GM19023 (cell line): ENCODE measurements around the gene APBB2.
"Not testable (repeated sequence)": the region's sequence is repeated elsewhere in the genome, so short reads cannot be mapped to it uniquely, and the experiment has no call there.

ENCODE experiments used
- ATAC-seq: cut with Tn5 transposase; IDR thresholded peaks from one replicate; pipeline ENCODE4 v1.9.1; 2021; ENCODE audit warnings: mild to moderate bottlenecking, moderate library complexity; ENCODE audit not compliant: unreplicated experiment

Gene APBB2

GRCh38 chr4:41069838-41070237, 144.5 kb downstream of the APBB2 start:
- no peak for ATAC-seq

DNA sequence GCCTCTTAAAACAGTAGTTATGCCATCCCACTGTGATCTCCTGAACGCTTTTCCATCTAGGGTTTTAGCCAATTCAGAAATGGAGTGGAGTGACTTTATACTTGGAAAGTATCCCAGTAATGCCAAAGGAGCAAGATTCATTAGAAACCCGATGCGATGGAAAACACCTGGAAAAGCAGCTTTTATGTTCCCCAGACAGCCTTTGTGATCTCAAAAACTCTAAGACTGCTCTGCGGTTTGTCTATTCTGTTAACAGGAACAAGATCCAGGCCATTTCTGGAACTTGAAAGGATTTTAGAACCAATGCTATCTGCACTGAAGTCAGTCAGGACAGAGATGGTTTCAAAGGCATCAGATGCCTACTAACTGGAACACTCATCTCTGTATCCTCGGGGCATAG, 145.1 kb downstream of the APBB2 start:
- no peak for ATAC-seq

DNA sequence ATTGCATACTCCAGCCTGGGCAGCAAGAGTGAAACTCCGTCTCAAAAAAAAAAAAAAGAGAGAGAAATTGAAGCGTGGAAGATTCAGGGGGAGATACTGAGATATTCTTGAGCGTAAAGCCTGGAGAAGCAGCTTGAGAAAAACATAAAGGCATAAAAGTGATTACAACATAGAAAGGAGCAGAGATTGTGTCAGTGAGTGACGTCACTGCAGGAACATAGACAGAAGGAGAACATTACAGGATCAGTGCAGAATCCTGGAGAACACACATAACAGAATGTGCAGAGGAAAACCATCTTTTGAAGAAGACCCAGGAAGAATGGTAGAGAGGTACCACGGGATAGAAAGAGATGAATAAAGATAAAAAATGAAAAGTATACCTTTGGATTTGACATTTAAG, 147.0 kb downstream of the APBB2 start:
- no peak for ATAC-seq

GRCh38 chr4:41066049-41066448, 148.3 kb downstream of the APBB2 start:
- no peak for ATAC-seq

DNA sequence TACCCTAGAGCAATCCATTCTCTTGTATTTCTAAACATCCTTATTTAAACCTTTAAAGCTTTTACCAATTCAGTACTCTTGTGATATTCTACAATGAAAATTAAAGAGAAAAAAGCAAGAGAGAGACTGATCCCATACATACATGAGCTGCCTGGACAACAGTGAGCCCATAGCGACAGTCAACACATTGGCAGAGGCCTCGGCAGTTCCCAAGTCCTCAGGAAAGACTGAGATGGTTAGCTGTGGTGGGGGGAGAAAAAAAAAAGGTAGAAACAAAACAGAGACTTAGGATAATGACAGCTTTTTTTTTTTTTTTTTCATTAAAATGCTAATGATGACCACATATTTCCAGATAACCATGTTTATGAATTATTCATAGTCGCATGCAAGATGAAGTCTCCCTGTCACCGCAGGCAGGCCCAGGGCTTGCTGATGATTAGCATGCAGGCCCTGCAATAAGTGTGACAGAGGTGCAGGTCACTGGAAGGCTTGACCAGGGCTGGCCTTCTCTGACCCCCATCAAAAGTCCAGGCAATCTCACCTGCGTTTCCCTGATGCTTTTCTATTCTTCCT, 148.8 kb downstream of the APBB2 start:
- ATAC-seq: no peak

DNA sequence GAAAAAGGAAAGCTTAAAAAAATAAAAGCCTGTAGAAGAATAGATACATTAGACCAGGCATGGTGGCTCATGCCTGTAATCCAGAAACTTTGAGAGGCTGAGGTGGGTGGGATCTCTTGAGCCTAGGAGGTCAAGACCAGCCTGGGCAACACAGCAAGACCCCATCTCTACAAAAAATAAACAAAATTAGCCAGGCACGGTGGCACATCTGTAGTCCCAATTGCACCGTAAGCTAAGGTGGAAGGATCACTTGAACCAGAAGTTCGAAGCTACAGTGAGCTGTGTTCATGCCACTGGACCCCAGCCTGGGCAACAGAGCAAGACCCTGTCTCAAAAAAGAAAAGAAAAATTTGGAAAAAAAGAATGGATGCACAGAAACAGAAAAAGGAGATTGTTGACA, 149.4 kb downstream of the APBB2 start:
- no peak for ATAC-seq

DNA sequence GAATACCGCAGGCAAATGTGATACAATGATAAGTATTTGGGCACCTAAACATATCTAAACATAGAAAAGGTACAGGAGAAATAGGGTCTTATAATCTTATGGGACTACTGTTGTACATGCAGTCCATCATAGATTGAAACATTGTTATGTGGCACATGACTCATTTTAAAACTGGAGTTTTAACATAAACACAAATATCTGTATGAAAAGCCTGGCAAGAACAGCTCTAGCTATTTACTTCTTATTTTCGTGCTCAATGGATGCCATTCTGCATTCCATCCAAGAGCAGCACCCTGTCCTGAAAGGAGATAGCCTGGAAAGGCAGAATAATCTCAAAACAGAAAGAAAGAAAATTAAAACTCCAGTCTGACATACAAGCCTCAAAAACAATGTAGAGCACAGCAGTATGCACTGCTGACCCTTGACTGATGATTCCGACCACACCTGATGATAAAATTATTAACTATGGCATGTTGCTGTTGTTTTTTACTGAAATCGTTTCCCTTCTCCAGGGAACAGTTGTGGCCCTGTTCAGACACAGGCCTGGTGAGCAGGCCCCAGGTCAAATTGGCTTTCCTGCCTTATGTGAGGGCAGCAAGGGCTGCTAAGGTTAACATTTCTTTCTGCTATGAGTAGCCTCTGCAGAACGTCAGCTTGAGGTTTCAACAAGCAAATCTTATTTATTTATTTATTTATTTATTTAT, 152.7 kb downstream of the APBB2 start:
- no peak for ATAC-seq

DNA sequence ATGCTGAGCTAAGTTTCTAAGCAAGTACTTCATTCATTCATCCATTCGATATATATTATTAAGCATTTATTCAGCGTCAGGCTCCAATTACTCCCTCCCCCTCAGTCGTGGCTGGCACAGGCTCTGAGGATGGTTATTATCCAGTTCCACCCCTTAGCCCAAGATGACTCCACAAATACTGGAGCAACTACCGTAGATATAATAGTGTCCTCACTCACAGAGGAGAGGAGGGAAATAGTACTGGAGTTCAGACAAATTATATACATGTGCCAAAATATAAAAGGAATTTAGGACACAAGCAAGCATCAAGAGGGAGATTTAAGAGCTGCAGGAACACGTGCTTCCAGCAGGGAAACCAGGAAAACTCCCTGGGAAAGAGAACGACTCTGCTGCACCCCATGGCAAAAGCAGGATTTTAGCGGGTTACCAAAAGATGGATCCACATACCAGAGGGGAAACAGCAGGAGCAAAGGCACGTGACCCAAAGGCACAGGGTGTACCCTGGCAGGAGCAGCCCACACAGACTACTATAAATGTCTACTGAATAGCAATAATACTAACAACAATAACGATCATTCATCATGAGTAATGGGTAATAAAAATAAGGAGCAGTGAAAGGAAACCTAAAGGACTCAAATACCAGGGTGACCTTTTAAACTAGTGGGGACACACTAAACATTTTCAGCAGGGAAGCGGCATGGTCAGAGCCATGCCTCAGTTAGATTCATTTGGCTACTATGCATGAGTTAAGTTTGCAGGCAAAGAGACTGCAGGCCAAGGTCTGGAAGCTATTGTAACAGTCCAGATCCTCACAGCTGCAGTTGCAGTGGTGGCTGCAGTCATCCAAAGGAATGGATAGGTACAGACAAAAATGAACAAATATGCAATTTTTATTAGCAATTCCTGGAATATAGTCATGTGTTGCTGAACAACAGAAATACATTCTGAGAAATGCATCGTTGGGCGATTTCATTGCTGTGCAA, 153.7 kb downstream of the APBB2 start:
- ATAC-seq: no peak

DNA sequence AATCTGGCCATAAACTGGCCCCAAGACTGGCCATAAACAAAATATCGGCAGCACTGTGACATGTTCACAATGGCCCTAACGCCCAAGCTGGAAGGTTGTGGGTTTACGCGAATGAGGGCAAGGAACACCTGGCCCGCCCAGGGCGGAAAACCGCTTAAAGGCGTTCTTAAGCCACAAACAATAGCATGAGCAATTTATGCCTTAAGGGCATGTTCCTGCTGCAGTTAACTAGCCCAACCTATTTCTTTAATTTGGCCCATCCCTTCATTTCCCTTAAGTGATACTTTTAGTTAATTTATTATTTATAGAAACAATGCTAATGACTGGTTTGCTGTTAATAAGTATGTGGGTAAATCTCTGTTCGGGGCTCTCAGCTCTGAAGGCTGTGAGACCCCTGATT, 154.9 kb downstream of the APBB2 start:
- ATAC-seq: not testable (repeated sequence)

DNA sequence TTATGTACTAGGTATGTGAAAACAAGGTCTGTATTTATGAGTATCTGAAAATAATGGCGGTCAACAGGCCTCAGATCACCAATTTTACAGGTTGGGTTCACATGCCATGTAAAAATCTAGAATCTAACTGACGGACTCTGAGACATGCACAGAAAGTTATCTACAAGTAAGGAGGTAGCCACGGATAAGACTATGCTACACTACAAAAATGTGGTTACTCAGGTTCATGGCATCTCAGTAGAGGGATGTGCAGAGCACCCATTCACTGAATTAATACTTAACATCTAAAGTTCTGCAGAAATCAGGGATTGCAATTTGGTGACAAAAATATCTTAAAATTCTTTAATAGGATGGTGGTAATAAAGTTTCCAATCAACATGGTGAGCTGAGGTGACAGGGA, 155.9 kb downstream of the APBB2 start:
- ATAC-seq: no peak

DNA sequence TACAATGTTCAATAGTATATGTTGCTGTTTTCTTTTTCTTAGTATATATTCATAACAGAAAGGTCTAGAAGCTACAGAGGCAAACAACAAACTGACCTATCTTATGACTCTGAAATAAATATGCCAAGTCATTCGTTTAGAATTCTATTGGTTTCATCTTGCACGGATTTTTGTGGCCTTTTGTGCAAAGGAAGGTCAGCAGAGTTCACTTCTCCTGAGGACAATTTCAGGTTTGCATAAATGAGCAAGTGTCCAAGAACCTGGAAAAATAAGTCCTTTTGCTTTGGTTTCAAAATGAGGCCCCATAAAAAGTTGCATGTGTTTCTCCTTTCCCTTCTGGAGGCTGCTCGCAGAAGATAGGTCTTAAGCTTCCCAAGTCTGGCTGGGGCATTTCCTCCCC, 156.9 kb downstream of the APBB2 start:
- no peak for ATAC-seq

- no peak for ATAC-seq
Measured at GRCh38 chr4:41052287-41052686, 162.1 kb downstream of the APBB2 start.

- ATAC-seq: no peak
Measured at GRCh38 chr4:41050880-41051775, 163.2 kb downstream of the APBB2 start.

- ATAC-seq: no peak
Measured at GRCh38 chr4:41050116-41050515, 164.2 kb downstream of the APBB2 start.

GRCh38 chr4:41049176-41049575, 165.2 kb downstream of the APBB2 start:
- ATAC-seq: not testable (repeated sequence)

DNA sequence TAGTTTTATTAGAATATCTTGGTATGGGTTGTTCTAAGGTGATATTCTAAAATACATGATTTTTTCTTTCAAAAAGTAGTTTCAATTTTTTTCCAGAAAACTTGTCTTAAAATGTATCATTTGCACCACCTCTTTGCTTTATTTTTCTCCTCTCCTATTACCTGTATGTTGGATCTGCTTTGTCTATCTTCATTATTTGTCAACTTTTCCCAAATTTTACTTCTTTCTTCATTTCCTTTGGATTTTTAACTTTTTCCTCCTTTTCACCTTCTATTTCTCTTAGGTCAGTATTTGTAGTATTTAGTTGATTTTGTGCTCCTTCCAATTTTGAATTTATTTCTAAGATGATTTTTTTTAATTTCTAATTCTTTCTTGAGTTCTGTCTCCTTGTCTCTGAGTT, 169.6 kb downstream of the APBB2 start:
- ATAC-seq: no peak

DNA sequence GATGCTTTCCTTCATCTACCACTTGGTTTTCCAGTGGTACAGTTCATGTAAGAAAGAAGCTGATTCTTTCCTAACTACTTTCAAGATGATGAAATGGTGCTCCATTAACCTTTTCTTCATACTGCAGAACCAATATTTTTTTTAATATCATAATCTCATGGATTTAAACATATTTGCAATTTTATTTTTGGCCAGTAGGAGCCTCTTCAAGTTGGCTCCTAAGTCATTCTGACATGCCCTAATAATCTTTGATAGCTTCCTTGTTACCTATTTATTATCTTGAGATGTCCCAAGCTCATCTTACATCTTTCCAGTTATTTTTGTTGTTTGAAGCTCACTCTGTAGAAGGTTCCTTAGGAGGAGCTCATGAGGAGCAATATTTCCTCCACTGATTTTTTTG, 170.2 kb downstream of the APBB2 start:
- no peak for ATAC-seq

DNA sequence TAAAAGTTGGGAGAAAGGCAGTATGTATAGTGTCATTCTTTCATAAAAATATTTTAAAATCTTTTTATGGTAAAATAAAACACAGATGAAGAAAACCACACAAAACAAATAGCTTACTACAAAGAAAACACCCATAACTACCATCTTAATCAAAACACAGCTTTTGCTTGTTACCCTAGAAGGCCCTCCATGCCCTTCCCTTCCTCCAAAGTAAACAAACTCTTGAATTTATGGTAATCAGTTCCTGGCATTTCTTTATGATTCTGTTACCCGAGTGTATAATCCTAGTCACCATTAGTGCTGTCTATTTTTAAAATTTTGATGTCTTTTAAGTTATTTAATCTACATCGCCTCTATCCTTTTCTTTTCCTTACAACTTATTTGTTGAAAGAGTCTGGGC, 170.9 kb downstream of the APBB2 start:
- ATAC-seq: no peak

DNA sequence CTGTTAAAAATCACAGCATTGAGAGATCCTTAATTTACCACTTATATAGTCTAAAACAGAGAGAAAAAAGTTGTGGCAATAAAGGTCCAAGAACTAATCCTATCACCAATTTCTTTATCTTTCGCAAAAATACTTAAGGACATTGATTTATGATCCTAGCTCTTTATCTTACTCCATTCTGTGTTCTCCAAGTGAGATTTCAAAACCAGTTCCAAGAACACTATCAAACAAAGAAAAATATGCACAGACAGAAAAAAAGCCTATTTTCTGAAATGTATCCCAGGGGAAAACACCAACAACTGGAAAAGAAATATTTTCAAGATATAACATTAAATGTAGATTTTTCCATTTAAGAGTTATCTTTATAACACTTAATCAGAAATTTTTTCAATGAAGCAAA, 172.8 kb downstream of the APBB2 start:
- ATAC-seq: no peak

GRCh38 chr4:41039317-41039716, 175.0 kb downstream of the APBB2 start:
- ATAC-seq: no peak

DNA sequence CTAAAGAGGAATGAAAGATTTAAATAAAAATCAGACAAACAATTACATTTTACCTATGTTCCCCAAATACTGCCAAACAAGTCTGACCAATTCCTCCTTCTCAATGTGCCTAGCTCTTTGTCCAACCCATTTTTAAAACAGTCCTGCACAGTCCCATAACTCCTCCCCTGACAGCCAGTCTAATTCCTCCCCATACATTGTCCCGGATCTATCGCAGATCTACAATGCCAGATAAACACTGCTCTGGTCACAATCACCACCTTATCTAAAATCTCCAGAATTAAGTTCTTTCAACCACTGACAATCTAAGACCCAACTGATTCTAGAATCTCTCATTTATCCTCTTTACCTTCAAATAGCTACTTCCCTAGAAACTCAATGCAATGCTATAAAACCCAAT, 176.0 kb downstream of the APBB2 start:
- no peak for ATAC-seq
